Osteoblast (primary cell): ENCODE data around the gene COA4. TPM values are rescaled to one million over a fixed set of nuclear protein-coding genes. Genes with fewer than 3 reads are reported as not detected.

Source experiments
- DNase-seq: peaks from one replicate; pipeline ENCODE4 v3.0.0; 2011; ENCODE audit warnings: low spot score, mixed read lengths; ENCODE audit not compliant: insufficient read length; ENCODE audit errors: missing footprints
- H2AFZ ChIP-seq: 2 replicates; pipeline ENCODE4 v1.6.0; 2011; ENCODE audit warnings: mild to moderate bottlenecking, low read length
- H3K27ac ChIP-seq: 2 replicates; pipeline ENCODE4 v1.5.1; 2011; ENCODE audit warnings: mild to moderate bottlenecking, low read depth, low read length, moderate library complexity
- H3K27me3 ChIP-seq: 2 replicates; pipeline ENCODE4 v1.6.0; 2012; ENCODE audit warnings: mild to moderate bottlenecking, control low read depth, inconsistent platforms, low read length, moderate library complexity; ENCODE audit not compliant: insufficient read depth
- H3K36me3 ChIP-seq: 2 replicates; pipeline ENCODE4 v1.5.1; 2011; ENCODE audit warnings: mild to moderate bottlenecking, low read length, control low read depth, moderate library complexity; ENCODE audit not compliant: insufficient read depth
- H3K4me1 ChIP-seq: 2 replicates; pipeline ENCODE4 v1.5.1; 2011; ENCODE audit warnings: mild to moderate bottlenecking, low read length, control low read depth, moderate library complexity; ENCODE audit not compliant: insufficient read depth
- H3K4me2 ChIP-seq: 2 replicates; pipeline ENCODE4 v1.6.0; 2011; ENCODE audit warnings: mild to moderate bottlenecking, low read length; ENCODE audit not compliant: insufficient read depth
- H3K4me3 ChIP-seq: fragments of 200-600 bp; sonication (generic); 3 replicates; pipeline ENCODE4 v1.5.1; 2012; ENCODE audit warnings: mild to moderate bottlenecking, low read length, inconsistent platforms; ENCODE audit not compliant: insufficient read depth
- H3K79me2 ChIP-seq: 2 replicates; pipeline ENCODE4 v1.6.0; 2012; ENCODE audit warnings: mild to moderate bottlenecking, low read length, control low read depth, inconsistent platforms; ENCODE audit not compliant: insufficient read depth
- H3K9me3 ChIP-seq: 2 replicates; pipeline ENCODE4 v1.5.1; 2011; ENCODE audit warnings: low read depth, low read length, control low read depth
- H4K20me1 ChIP-seq: 2 replicates; pipeline ENCODE4 v1.6.0; 2012; ENCODE audit warnings: mild to moderate bottlenecking, low read length, control low read depth; ENCODE audit not compliant: insufficient read depth
- CTCF ChIP-seq: IDR thresholded peaks from 2 replicates; pipeline ENCODE4 v1.5.1; 2011; ENCODE audit warnings: mild to moderate bottlenecking, low read depth, low read length, moderate library complexity; ENCODE audit errors: extremely low read depth
- total RNA-seq: library from RNA; depleted of rRNA; stranded (reverse); fragments of >200 nt; gene quantifications from 2 replicates; pipeline ENCODE4 v1.2.3, GENCODE V29; 2012

COA4 gene
- total RNA-seq, 1 donor, result 45.2 TPM

- Histone ChIP-seq H3K27ac (no peak overlapping the region), H3K4me1 (peaks cover 3% of the 10 kb centered on the region), H3K27me3 (no peaks in the 10 kb centered on the region), H3K4me2 (no peak overlapping the region), H3K9me3 (no peaks in the 10 kb centered on the region), H3K79me2 (no peaks in the 10 kb centered on the region), H3K4me3 (no peak overlapping the region), H3K36me3 (no peaks in the 10 kb centered on the region), H2AFZ (no peak overlapping the region), H4K20me1 (no peaks in the 10 kb centered on the region)
- no peak for DNase-seq
- no peak for TF ChIP-seq CTCF
These were observed 24.6 kb downstream of the COA4 start for GRCh38 chr11:73852049-73852448.

GRCh38 chr11:73851046-73851764, 25.4 kb downstream of the COA4 start:
- Histone ChIP-seq H4K20me1 (no peaks in the 10 kb centered on the region), H3K27ac (no peak overlapping the region), H3K79me2 (no peaks in the 10 kb centered on the region), H3K36me3 (no peaks in the 10 kb centered on the region), H3K9me3 (no peaks in the 10 kb centered on the region), H2AFZ (no peak overlapping the region), H3K4me3 (no peak overlapping the region), H3K4me2 (no peak overlapping the region), H3K4me1 (peaks cover 3% of the 10 kb centered on the region), H3K27me3 (no peaks in the 10 kb centered on the region)
- no peak for TF ChIP-seq CTCF
- peak; percentile 36 for DNase-seq

- H3K27me3 ChIP-seq, result no peaks in the 10 kb centered on the region
- H3K9me3 ChIP-seq, result no peaks in the 10 kb centered on the region
- H3K4me3 ChIP-seq, result no peak overlapping the region
- no peak for TF ChIP-seq CTCF
- H3K36me3 ChIP-seq, result no peaks in the 10 kb centered on the region
- no peak overlapping the region for H3K4me2 ChIP-seq
- H3K27ac ChIP-seq, result no peak overlapping the region
- peaks cover 10% of the 10 kb centered on the region for H3K4me1 ChIP-seq
- no peaks in the 10 kb centered on the region for H3K79me2 ChIP-seq
- H4K20me1 ChIP-seq, result no peaks in the 10 kb centered on the region
- no peak overlapping the region for H2AFZ ChIP-seq
- DNase-seq, result no peak
These were observed 37.6 kb downstream of the COA4 start for GRCh38 chr11:73839123-73839457.

- Histone ChIP-seq H3K27me3 (no peaks in the 10 kb centered on the region), H3K4me2 (peak overlapping the region; percentile 16), H3K36me3 (no peaks in the 10 kb centered on the region), H3K9me3 (no peaks in the 10 kb centered on the region), H2AFZ (peak overlapping the region; percentile 18), H4K20me1 (no peaks in the 10 kb centered on the region), H3K27ac (no peak overlapping the region), H3K4me3 (no peak overlapping the region), H3K4me1 (peaks cover 10% of the 10 kb centered on the region), H3K79me2 (no peaks in the 10 kb centered on the region)
- DNase-seq, result no peak
- TF ChIP-seq CTCF, result no peak
These were observed 38.1 kb downstream of the COA4 start for GRCh38 chr11:73838443-73839122.
